Measurements from ENCODE around the gene LLPH.

The LLPH gene

DNA sequence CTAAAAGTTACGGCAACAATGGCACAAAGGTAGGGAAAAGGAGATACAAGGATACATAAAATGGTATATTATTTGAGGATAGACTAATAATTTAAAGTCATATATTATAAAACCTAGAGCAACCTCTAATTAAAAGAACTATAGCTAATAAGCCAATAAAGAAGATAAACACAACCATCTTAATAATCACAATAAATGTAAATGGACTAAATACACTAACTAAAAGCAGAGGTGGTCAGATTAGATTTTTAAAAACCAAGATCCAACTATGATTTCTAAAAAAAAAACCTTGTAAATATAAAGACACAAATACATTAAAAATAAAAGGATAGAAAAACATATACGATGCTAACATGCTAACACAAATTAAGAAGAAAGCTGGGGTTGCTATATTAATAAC lies 10.7 kb upstream of the LLPH start:
- no peak for DNase-seq

DNA sequence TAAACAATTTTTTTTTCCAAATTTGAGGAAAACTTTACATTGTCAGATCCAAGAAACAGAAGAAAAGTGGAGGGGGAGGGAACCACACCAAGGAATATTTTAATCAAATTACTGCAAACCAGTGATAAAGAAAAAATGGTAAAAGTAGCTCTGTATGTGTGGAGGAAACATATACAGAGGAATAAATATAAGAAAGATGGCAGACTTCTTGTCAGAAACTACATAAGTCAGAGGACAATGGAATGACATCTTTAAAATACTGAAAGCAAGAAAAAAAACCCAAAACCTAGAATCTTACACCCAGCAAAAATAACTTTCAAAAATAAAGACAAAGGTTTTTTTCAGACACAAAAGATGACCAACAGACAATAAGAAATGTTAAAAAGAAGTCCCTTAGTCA lies 10.2 kb upstream of the LLPH start:
- no peak for DNase-seq

DNA sequence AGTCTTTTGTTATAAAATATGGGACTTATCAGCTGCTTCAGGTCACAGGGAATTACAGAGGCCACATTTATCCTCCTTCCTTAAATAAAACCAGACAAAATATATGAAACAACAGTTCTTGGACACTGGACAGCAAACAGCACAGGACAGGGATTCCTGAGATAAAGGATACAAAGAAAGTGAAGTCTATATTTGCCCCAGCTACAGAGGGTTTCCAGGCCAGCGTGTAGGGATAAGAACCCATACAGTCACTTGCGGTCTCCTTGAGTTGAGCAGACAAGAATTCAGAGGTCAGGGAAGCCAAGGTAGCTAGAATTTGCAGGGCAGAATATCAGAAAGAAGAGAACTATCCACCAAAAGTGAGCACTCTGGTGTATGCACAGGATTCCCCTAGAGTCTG lies 8.8 kb upstream of the LLPH start:
- DNase-seq, result no peak

- no peak for DNase-seq
Observed at GRCh38 chr12:66137937-66138336, 7.4 kb upstream of the LLPH start.

- DNase-seq, result no peak
Observed at GRCh38 chr12:66132408-66132807, 1.9 kb upstream of the LLPH start.

DNA sequence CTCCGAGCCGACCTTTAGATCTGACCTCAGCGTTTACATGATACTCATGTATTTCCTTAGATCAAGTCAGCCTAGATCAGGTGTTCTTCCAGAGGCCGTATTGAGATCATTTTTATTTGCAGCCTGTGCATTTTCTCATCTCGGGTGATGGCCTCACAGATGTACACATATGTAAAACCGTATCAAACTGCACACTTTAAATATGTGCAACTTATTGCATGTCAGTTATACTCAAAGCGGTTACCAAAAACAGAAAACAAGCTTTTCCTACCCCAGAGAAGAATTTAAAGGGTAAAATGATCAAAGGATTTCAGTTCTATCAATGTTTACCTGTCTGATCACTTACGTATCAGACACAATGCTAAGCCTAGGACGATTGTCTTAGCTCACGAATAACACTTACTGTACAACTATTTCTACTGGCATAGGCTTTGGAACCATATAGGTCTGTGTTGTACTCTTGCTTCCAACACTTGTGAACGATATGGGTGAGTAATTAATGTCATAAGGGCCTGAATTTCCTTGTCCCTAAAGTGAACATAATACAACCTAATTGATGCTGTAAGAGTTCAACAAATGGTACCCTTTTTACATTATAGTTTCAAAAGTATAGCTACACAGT lies 628 bp upstream of the LLPH start:
- no peak for DNase-seq

GRCh38 chr12:66129934-66130266 lies 650 bp downstream of the LLPH start:
- DNase-seq, result no peak

DNA sequence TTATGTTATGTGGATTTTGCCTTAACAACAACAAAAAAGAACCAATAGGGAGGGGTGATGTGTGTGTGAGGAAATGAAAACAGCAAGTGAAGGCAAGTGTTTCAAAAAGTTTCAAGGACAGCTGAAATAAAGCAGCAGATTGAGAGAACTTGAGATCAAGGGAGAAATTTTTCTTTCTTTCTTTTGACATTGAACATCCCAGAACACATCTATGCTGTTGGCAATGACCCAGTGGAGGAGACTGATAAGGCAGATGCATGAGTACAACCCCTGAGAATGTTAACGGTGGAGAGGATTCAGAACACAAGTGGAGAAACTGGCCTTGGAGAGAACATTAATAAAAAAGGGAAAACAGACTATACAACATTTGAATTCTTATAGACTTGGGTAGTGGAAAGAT lies 2.9 kb downstream of the LLPH start:
- no peak for DNase-seq

GRCh38 chr12:66120477-66120876 lies 10.1 kb downstream of the LLPH start:
- DNase-seq, result no peak

- no peak for DNase-seq
Observed at GRCh38 chr12:66119870-66120241, 10.7 kb downstream of the LLPH start.

DNA sequence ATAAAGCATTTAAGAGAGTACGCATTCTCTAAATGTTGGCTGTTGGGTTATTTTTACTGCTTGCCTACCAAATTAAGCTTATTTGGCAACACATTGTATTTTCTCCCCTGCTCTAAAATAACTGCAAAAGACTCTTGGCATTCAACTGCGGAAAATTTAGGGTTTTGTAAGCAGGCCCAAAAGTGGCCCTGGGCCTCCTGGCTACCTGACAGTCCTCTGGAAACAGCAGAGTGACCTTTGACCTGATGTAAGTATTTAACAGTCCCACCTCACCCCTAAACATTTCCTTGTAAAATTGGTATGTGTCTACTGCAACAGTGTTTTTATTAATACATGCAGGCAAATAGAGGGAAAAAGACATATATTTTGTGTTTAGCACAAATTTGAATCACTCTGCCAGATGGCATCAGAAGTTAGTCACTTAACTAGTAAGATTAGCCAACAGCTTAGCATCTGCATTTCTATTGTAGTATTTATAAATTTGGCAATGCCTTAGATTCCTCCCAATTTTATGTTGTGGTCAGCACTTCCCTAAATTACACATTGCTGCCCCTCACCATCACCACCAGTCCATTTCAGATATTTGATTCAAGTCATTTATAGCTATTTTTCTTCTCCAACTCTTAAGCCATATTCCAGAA lies 11.2 kb downstream of the LLPH start:
- no peak for DNase-seq

DNA sequence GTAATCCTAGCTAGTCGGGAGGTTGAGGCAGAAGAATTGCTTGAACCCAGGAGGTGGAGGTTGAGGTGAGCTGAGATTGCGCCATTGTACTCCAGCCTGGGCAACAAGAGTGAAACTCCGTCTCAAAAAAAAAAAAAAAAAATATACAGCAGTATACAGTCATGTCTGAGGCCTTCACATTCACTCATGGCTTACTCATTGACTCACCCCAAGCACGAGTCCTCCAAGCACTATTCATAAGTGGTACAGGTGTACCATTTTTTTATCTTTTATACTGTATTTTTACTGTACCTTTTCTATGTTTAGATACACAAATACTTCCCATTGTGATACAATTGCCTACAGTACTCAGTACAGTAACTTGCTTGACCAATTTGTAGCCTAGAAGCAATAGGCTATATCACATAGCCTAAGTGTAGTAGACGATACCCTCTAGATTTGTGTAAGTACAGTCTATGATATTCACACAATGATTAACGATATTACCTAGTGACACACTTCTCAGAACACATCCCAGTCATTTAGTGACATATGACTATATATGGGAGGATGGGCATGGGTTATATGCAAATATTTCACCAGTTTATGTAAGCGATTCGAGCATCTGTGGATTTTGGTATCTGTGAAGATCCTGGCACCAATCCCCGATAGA lies 12.2 kb downstream of the LLPH start:
- DNase-seq, result peak; percentile 14

- no peak for DNase-seq
Observed at GRCh38 chr12:66117242-66117641, 13.3 kb downstream of the LLPH start.

GRCh38 chr12:66115071-66115600 lies 15.4 kb downstream of the LLPH start:
- no peak for DNase-seq

- DNase-seq, result no peak
Observed at GRCh38 chr12:66113471-66113870, 17.1 kb downstream of the LLPH start.

- DNase-seq, result no peak
Observed at GRCh38 chr12:66111605-66112004, 18.9 kb downstream of the LLPH start.

DNA sequence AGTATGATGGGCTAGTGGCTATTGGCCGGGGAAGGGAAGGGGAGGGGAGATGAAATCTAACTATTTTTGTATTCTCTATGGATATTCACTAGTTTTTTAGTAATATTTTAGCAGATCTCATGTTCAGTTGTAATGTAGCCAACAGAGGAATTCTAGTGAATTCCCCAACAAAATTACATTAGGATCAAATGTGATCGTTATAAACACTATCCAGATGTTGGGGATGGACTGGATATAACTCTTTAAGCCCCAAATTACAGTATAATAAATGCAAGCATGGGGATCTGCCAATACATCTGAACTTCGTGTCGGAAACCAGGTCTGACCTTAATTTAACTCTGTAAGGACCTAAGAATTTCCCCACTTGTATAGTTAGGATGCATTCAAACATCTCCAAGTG lies 21.5 kb downstream of the LLPH start:
- no peak for DNase-seq

- no peak for DNase-seq
Observed at GRCh38 chr12:66108386-66108785, 22.2 kb downstream of the LLPH start.

GRCh38 chr12:66107451-66107915 lies 23.1 kb downstream of the LLPH start:
- peak; percentile 89 for DNase-seq

DNA sequence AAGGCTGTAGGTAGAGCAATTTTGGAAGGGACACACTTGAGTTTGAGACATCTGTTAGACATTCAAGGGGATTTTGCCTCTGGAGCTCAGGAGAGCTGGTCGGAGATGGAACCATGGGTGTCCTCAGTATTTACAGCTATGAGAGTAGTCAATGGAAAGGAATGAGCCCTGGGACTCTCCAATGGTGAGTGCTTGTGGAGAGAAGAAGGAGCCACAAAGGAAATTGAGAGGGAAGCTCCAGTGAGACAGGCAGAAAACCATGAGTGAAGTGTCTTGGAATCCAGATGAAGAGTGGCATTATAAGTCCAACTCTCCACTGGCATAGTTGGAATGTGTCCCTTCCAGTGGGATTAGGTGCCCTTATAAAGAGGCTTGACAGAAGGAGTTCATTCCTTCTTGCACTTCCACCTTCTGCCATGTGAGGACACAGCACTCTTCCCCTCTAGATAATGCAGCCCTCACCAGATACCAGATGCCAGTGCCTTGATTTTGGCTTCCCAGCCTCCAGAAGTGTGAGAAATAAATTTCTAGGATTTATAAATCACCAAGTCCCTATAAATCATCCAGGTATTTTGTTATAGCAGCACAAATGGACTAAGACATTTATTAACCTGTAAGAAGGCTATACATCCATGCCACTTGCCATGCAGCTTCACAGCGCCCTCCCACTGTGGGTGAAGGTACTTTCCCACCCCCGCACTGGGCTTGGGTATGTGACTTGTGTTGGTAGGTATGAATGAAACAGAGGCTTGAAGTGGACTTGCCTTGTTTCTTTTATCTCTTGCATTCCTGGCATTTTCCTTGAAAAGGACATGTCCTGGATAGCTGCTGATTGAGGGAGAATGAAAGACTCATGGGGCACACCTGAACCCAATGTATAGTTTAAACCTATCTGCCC lies 27.3 kb downstream of the LLPH start:
- no peak for DNase-seq

GRCh38 chr12:66092559-66093269 lies 37.8 kb downstream of the LLPH start:
- no peak for DNase-seq

GRCh38 chr12:66090157-66090556 lies 40.4 kb downstream of the LLPH start:
- no peak for DNase-seq

Measured in activated CD4-positive, alpha-beta T cell treated with anti-CD3 and anti-CD28 coated beads, Interleukin-2, Interleukin-6, amounts not matched to agents 100 ng/mL and 50 ng/mL, durations not matched to agents 16 hours and 8 hours (primary cell).